ENCODE data around the gene PTPRM. TPM values are rescaled to one million over a fixed set of nuclear protein-coding genes. Genes with fewer than 3 reads are reported as not detected.

The PTPRM gene
- polyA plus RNA-seq, 6 donors from 2014 or later, result not detected

GRCh38 chr18:7914834-7915670 lies 347.9 kb downstream of the PTPRM start:
- no peaks in the 10 kb centered on the region for H3K27me3 Mint-ChIP-seq
- H3K4me1 Mint-ChIP-seq, result no peaks in the 10 kb centered on the region
- H3K27ac Mint-ChIP-seq, result no peak overlapping the region
- ATAC-seq (ENCODE audit: low read depth in 2 of 2), result no peak
- peaks cover 0 to 7% (median 2%) of the 10 kb centered on the region in 7 donors for H3K9me3 Mint-ChIP-seq
- no peak overlapping the region for H3K4me3 Mint-ChIP-seq
- no peak for DNase-seq
- H3K36me3 Mint-ChIP-seq, result no peaks in the 10 kb centered on the region

- DNase-seq (no peak), ATAC-seq (ENCODE audit: low read depth in 2 of 2) (no peak)
- H3K4me3 Mint-ChIP-seq, result no peak overlapping the region
- H3K27ac Mint-ChIP-seq, result no peak overlapping the region
- H3K36me3 Mint-ChIP-seq, result no peaks in the 10 kb centered on the region
- no peaks in the 10 kb centered on the region for H3K27me3 Mint-ChIP-seq
- no peaks in the 10 kb centered on the region for H3K4me1 Mint-ChIP-seq
- peaks cover 2 to 15% (median 3%) of the 10 kb centered on the region in 7 donors for H3K9me3 Mint-ChIP-seq
These were observed 351.6 kb downstream of the PTPRM start for GRCh38 chr18:7918701-7919100.

- Mint-ChIP-seq H3K36me3 (no peaks in the 10 kb centered on the region), H3K4me1 (no peaks in the 10 kb centered on the region), H3K27ac (no peak overlapping the region), H3K9me3 (peaks cover 2 to 15% (median 3%) of the 10 kb centered on the region in 7 donors), H3K27me3 (no peaks in the 10 kb centered on the region), H3K4me3 (no peak overlapping the region)
- DNase-seq (no peak), ATAC-seq (ENCODE audit: low read depth in 2 of 2) (no peak)
These were observed 352.4 kb downstream of the PTPRM start for GRCh38 chr18:7919565-7919964.

GRCh38 chr18:7921938-7922587 lies 354.9 kb downstream of the PTPRM start:
- Mint-ChIP-seq H3K4me3 (no peak overlapping the region), H3K27ac (no peak overlapping the region), H3K36me3 (no peaks in the 10 kb centered on the region)

GRCh38 chr18:7923105-7923504 lies 356.0 kb downstream of the PTPRM start:
- Mint-ChIP-seq H3K9me3 (peaks cover 0 to 15% (median 3%) of the 10 kb centered on the region in 7 donors), H3K4me3 (no peak overlapping the region), H3K4me1 (no peaks in the 10 kb centered on the region), H3K27ac (no peak overlapping the region), H3K36me3 (no peaks in the 10 kb centered on the region), H3K27me3 (no peaks in the 10 kb centered on the region)
- ATAC-seq (ENCODE audit: low read depth in 2 of 2) (no peak), DNase-seq (no peak)

More at GRCh38 chr18:7921938-7922587, 354.9 kb downstream of the PTPRM start:
- no peak for ATAC-seq (ENCODE audit: low read depth in 2 of 2)
- DNase-seq, result no peak
- Mint-ChIP-seq H3K4me1 (no peaks in the 10 kb centered on the region), H3K27me3 (no peaks in the 10 kb centered on the region), H3K9me3 (peaks cover 2 to 15% (median 3%) of the 10 kb centered on the region in 7 donors)

- no peak overlapping the region for H3K27ac Mint-ChIP-seq
- ATAC-seq (ENCODE audit: low read depth in 2 of 2) (no peak), DNase-seq (no peak)
- H3K36me3 Mint-ChIP-seq, result no peaks in the 10 kb centered on the region
- peaks cover 0 to 8% (median 3%) of the 10 kb centered on the region in 7 donors for H3K9me3 Mint-ChIP-seq
- H3K4me1 Mint-ChIP-seq, result no peaks in the 10 kb centered on the region
- peaks cover 0 to 10% (median 0%) of the 10 kb centered on the region in 3 donors for H3K27me3 Mint-ChIP-seq
- no peak overlapping the region for H3K4me3 Mint-ChIP-seq
These were observed 357.5 kb downstream of the PTPRM start for GRCh38 chr18:7924616-7925015.

- no peak for ATAC-seq (ENCODE audit: low read depth in 2 of 2)
- Mint-ChIP-seq H3K27ac (no peak overlapping the region), H3K36me3 (no peaks in the 10 kb centered on the region), H3K9me3 (peaks cover 0 to 6% (median 2%) of the 10 kb centered on the region in 7 donors), H3K4me1 (no peaks in the 10 kb centered on the region), H3K27me3 (peaks cover 0 to 10% (median 0%) of the 10 kb centered on the region in 3 donors), H3K4me3 (no peak overlapping the region)
- DNase-seq, result no peak
These were observed 359.4 kb downstream of the PTPRM start for GRCh38 chr18:7926526-7926925.

GRCh38 chr18:7927119-7927518 lies 360.0 kb downstream of the PTPRM start:
- Mint-ChIP-seq H3K4me3 (no peak overlapping the region), H3K36me3 (no peaks in the 10 kb centered on the region), H3K27me3 (peaks cover 0 to 10% (median 0%) of the 10 kb centered on the region in 3 donors), H3K27ac (no peak overlapping the region), H3K9me3 (peaks cover 0 to 4% (median 0%) of the 10 kb centered on the region in 7 donors), H3K4me1 (no peaks in the 10 kb centered on the region)
- DNase-seq (no peak), ATAC-seq (ENCODE audit: low read depth in 2 of 2) (no peak)

GRCh38 chr18:7931763-7932162 lies 364.6 kb downstream of the PTPRM start:
- Mint-ChIP-seq H3K36me3 (no peaks in the 10 kb centered on the region), H3K4me1 (no peaks in the 10 kb centered on the region), H3K27ac (no peak overlapping the region), H3K27me3 (peaks cover 0 to 10% (median 0%) of the 10 kb centered on the region in 3 donors), H3K9me3 (no peaks in the 10 kb centered on the region), H3K4me3 (no peak overlapping the region)
- DNase-seq (no peak), ATAC-seq (ENCODE audit: low read depth in 2 of 2) (no peak)

- peaks cover 0 to 2% (median 0%) of the 10 kb centered on the region in 7 donors for H3K9me3 Mint-ChIP-seq
- ATAC-seq (ENCODE audit: low read depth in 2 of 2) (no peak), DNase-seq (no peak)
- H3K4me1 Mint-ChIP-seq, result no peaks in the 10 kb centered on the region
- no peaks in the 10 kb centered on the region for H3K27me3 Mint-ChIP-seq
- H3K4me3 Mint-ChIP-seq, result no peak overlapping the region
- H3K36me3 Mint-ChIP-seq, result no peaks in the 10 kb centered on the region
- H3K27ac Mint-ChIP-seq, result no peak overlapping the region
These were observed 370.2 kb downstream of the PTPRM start for GRCh38 chr18:7937268-7937667.

- DNase-seq, result no peak
- H3K36me3 Mint-ChIP-seq, result no peaks in the 10 kb centered on the region
- no peaks in the 10 kb centered on the region for H3K4me1 Mint-ChIP-seq
- H3K4me3 Mint-ChIP-seq, result no peak overlapping the region
- ATAC-seq (ENCODE audit: low read depth in 2 of 2), result no peak
- no peak overlapping the region for H3K27ac Mint-ChIP-seq
- H3K27me3 Mint-ChIP-seq, result no peaks in the 10 kb centered on the region
- peaks cover 0 to 5% (median 3%) of the 10 kb centered on the region in 7 donors for H3K9me3 Mint-ChIP-seq
These were observed 372.4 kb downstream of the PTPRM start for GRCh38 chr18:7939521-7939920.

GRCh38 chr18:7940379-7940778 lies 373.3 kb downstream of the PTPRM start:
- H3K36me3 Mint-ChIP-seq, result no peaks in the 10 kb centered on the region
- peaks cover 0 to 5% (median 3%) of the 10 kb centered on the region in 7 donors for H3K9me3 Mint-ChIP-seq
- H3K27me3 Mint-ChIP-seq, result no peaks in the 10 kb centered on the region
- DNase-seq, result no peak
- no peak for ATAC-seq (ENCODE audit: low read depth in 2 of 2)
- no peaks in the 10 kb centered on the region for H3K4me1 Mint-ChIP-seq
- no peak overlapping the region for H3K4me3 Mint-ChIP-seq
- H3K27ac Mint-ChIP-seq, result no peak overlapping the region

GRCh38 chr18:7940971-7941370 lies 373.9 kb downstream of the PTPRM start:
- no peak overlapping the region for H3K27ac Mint-ChIP-seq
- no peaks in the 10 kb centered on the region for H3K36me3 Mint-ChIP-seq
- no peaks in the 10 kb centered on the region for H3K27me3 Mint-ChIP-seq
- peaks cover 0 to 5% (median 3%) of the 10 kb centered on the region in 7 donors for H3K9me3 Mint-ChIP-seq
- no peak overlapping the region for H3K4me3 Mint-ChIP-seq
- no peaks in the 10 kb centered on the region for H3K4me1 Mint-ChIP-seq
- ATAC-seq (ENCODE audit: low read depth in 2 of 2), result no peak
- no peak for DNase-seq

- Mint-ChIP-seq H3K4me1 (no peaks in the 10 kb centered on the region), H3K27ac (no peak overlapping the region), H3K9me3 (peaks cover 0 to 5% (median 3%) of the 10 kb centered on the region in 7 donors), H3K27me3 (no peaks in the 10 kb centered on the region), H3K4me3 (no peak overlapping the region), H3K36me3 (no peaks in the 10 kb centered on the region)
- ATAC-seq (ENCODE audit: low read depth in 2 of 2) (no peak), DNase-seq (no peak)
These were observed 374.4 kb downstream of the PTPRM start for GRCh38 chr18:7941533-7941932.

All from naive B cell (primary cell).